ENCODE data around the gene SLC14A1. TPM values are rescaled to one million over a fixed set of nuclear protein-coding genes. Genes with fewer than 3 reads are reported as not detected.
A peak's percentile ranks its signal among the peaks of the same experiment; 100 is the strongest.
"Not testable (repeated sequence)": the region's sequence is repeated elsewhere in the genome, so short reads cannot be mapped to it uniquely, and the experiment has no call there.

SLC14A1 gene
- total RNA-seq, 1 experiment from 2014 or later = not detected

DNA sequence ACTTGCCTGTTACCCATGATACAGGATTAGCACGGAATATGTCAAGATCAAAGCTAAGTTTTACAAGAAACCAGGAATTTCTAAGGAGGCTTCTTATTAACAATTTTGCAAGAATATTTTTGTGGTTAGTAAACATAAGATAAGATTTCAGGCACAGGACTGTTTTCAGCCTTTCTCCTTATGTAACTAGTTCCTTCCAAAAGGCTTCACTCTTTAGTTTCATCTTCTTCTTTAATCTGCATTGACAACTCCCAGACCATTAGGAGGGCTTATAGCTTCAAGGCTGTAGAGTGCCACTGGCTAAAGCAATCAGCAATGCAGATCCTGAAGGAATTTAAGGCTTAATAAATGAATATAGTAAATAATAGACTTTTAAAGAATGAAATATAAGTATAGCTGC is 29.3 kb downstream of the SLC14A1 start:
- no peak for DNase-seq (ENCODE audit: extremely low read depth, low read depth)

DNA sequence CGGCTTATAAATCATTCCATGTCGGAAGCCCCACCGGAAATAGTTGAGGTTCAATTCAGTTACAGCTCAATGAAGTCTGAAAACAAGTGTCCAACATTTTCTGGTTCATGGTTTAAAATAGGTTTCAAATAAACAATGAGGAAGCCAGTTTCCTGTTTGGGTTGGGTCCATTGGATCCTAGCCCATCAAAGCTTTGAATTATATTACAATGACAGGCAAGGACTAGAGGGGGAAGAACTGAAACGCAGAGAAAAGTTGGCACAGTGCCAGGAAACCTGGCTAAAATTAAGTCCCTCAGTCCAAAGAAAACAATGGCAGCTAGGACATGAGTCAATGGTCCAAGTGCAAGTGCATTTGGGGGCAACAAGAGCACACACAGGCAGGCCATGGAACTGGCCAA is 32.0 kb downstream of the SLC14A1 start:
- no peak for DNase-seq (ENCODE audit: extremely low read depth, low read depth)

DNA sequence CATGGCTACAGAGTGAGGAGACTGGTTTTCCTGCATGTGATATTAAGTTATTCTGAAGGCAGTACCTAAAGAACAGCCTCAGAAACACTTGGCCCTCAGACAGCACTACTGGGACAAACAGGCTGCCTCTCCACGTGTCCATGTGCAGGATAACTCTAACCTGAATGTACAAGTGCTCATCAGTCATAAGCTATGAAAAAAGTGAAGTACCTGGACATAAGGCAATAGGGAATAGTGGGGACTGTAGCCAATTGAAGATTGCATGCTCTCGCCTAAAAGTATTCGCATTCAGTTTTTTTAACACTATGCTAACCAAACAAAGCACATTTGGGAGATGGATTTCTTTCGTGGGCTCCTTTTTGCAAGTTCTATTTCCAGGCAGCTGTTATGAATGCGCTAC is 33.0 kb downstream of the SLC14A1 start:
- DNase-seq (ENCODE audit: extremely low read depth, low read depth) = no peak

DNA sequence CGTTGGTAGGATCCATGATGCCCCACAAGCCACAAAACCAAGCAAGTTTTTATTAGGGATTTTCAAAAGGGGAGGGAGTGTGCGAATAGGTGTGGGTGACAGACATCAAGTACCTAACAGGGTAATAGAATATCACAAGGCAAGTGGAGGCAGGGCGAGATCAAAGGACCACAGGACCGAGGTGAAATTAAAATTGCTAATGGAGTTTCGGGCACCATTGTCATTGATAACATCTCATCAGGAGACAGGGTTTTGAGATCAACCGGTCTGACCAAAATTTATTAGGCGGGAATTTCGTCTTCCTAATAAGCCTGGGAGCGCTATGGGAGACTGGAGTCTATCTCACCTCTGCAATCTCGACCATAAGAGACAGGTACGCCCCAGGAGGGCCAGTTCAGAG is 33.7 kb downstream of the SLC14A1 start:
- not testable (repeated sequence) for DNase-seq (ENCODE audit: extremely low read depth, low read depth)

DNA sequence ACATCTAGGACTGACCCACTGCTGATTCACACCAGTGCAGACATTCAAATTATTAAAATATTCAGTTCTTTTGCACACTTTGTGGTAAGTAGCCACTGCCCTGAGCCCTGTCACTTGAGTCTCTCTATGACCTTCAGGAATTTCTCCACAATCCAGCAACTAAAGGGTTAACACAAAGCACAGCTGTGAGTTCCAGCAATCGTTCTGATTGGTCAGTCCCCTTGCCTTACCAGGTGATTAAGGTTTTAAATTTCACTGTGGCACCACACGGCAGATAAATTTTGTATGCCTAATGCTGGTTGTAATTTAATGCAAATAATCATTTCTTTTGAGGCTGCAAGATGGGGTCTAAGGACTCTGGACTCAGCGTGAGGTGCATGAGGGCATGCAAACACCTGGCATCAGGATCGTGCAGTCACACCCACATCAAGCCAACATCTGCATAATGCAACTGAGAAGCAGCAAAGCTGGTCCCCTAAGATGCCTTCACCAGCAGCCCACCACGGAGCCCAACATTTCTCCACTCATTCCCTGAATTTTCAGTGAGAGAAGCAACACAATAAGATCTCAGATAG is 36.6 kb downstream of the SLC14A1 start:
- no peak for DNase-seq (ENCODE audit: extremely low read depth, low read depth)

DNA sequence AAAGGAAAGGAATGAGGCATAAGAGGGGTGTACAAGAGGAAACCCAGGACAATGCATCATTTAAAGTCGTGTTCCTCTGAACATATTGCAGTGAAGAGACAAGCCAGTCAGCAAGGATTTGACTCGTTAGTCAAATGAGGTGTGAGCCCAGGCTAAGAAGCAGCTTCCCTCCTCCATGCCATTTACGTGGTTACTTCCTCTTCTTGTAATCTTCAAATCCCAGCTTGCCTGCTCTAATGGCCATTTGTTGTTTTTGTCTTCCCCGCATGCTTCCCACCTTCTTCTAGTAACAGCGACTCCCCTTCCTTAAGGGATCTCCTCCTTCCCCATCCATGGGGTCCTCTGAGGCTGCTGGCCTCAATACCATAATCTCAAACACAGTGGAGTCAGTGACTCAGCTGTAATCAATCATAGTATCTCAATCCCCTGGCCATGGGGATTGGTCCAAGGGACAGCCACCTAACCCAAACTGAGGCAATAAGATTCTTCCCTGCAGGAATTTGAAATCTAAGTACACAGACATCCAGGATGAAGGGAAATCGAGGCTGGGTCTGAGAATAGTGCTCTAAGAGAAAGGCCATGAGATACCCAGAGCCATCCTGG is 37.6 kb downstream of the SLC14A1 start:
- DNase-seq (ENCODE audit: extremely low read depth, low read depth) = no peak

DNA sequence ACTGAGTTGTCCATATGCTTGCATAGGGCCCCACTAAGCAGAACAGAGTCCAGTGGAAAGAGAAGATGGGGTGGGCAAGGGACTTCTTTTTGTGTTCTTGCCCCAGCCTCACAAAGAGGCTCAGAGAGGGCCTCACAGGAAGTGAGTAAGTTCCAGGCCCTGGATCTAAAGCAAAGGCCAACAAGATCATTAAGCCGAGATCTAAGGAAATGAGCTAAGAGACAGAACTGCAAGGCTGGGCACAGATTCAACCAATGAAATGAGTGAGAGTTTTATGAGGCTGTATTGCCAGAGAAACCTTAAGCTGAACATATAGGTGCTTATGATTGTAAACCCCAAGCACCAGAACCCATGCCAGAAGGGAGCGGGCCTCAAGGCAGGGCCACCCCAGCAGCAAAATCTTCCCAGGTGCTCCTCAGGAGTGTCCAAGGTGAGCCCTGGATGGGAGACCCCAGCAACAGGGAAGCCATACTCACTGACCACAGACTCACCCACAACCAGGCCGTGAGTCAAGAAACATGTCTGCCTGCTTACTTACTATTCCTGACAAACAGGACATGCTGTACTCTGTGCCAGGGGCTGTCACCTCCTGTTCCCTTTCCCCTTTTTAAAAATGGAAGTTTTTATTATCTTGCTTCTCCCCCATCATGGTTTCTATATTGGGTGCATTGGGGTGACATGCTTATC is 40.2 kb downstream of the SLC14A1 start:
- no peak for DNase-seq (ENCODE audit: extremely low read depth, low read depth)

DNA sequence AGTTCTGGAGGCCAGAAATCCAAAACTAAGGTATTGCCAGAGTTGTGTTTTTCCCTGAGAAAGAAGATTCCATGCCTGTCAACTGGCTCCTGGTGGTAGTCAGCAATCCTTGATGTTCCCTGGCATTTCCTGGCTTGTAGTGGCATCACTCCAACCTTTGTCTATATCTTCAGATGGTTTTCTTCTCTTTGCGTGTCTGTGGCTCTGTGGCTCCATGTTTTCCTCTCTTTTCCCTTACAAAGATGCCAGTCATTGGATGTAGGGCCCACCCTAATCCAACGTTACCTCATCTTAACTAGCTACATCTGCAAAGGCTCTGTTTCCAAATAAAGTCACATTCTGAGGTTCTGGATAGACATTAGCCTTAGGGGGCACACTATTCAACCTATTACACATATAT is 41.8 kb downstream of the SLC14A1 start:
- no peak for DNase-seq (ENCODE audit: extremely low read depth, low read depth)

DNA sequence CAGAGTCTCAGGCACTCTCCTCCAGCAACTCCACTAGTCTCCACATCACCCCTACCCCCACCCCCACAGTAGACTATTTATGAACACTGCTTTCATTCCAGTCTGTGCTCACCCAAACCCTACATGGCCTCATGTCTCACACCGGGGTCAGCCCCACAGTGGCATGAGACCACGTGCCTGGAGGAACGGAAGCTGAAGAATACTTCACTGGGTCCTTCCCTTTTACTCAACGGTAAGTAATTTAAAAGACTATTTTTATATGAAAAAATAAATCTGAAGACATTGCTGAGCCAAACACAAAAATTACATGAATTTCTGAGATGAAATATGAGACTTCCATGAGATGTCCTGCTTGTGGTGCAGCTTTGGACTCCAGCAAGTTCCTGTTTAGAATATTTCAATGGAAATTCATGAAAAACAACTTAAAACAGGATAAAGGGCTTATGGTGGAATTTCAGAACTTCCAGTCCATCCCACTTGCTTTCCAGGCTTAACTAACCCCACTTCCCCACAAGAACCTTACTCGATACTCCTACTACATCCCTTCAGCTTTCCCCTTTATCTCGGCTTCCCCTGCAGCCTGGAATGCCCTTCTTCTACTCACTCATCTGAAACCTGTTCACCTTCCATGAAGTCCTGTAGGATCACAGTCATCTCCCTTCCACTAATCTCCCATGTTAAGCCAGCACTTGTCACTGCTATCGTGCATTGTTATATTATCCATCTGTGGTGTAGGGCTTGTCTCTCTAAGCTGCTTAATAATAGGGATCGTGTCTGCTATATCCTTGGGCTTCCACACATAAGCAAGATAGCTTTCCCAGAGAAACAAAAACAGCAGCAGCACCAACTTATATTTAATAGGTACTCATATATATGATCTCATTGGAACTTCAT is 47.9 kb downstream of the SLC14A1 start:
- DNase-seq (ENCODE audit: extremely low read depth, low read depth) = no peak

DNA sequence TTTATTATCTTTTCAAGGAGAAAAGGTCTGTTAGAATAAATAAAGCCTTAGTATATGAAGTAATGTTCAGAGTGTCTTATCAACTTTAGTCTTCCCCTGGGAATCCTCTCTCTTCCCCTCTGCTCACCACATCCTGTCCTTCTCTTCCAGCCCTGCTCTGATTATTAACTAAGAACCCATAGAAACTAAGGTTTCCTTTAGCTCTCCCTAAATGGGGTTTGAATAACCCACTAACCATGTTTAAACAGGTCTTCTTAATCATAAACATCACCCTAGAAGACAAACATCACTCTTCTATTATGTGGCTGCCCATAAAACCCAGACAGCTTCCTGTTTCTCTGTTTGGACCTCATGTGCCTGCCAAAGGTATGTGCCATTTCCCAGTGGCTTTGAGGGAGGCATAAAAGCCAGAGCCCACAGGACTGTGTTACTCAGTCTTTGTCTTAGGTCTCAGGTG is 50.1 kb downstream of the SLC14A1 start:
- no peak for DNase-seq (ENCODE audit: extremely low read depth, low read depth)

DNA sequence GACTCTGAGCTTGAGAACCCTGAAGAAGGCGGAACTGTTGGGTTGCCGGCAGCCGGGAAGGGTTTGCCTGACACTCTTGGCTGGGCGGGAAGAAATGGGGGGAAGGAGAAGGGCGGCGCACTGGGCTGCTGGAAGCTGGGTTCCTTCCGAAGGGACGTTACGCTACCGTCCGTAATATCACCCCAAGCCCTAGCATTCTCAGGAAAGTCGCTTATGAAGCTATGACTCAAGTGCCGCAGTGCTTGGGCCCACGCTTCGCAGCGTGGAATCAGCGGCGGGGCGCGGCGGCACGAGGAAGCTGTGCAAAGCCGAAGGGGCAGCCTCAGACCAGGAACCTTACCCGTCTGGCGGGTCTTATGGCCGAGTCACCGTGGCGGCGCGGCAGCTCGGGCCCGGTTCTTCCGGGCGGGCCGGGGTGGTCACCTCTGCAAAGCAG is 51.3 kb downstream of the SLC14A1 start:
- peak; percentile 45 for DNase-seq (ENCODE audit: extremely low read depth, low read depth)

DNA sequence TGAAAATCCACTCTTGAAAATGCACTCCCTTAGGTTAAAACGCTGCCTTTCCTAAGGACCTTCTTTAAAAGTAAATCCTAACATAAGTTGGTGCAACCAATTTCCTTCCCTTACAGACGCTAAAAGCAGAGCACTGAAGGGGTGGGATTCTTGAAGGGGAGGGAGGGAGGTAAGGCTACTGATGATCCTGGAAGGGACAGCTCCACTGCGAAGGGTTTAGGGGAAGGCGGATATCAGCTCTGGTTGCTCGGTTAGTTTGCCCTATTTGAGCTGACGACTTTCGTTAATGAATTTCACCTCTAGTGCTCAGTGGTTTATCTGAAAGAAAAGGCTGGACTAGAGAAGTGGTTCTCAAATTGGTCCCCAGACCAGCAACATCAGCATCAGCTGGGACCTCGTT is 51.8 kb downstream of the SLC14A1 start:
- no peak for DNase-seq (ENCODE audit: extremely low read depth, low read depth)

DNA sequence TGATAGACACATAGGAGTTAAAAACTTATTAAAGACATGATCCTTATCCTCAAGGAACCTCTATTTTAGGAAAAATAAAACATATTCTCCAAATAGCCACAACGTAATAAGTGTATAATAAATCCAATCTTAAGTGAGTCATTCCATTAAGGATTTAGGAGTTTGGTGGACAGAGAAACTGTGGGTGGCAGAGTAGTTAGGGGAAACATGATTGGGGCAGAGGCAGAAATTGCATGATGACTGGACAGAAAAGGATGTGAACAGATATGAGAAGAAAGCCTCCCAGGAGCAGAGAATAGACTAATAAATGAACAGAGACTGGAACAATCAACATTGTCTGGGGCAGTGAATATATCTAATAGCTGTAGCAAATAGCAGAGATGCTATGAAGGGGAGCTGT is 53.4 kb downstream of the SLC14A1 start:
- DNase-seq (ENCODE audit: extremely low read depth, low read depth) = no peak

DNA sequence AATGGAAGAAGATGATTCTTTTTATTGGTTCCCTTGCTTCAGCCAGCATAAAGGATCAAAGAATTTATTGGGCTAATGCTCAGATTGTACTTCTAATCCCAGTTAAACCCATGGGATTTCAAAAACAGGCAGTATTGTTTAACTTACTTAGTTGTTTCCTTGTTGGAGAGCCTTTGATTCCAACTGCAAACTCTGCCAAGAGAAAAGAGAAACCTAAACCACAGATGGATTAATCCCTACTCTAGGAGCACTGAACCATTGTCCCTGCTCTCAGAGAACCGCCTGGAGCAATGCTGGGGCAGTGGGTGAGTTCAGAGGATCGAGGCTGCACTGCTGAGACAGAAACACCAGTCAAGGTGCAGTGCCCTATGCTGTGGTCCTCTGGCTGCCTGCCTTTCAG is 56.6 kb downstream of the SLC14A1 start:
- no peak for DNase-seq (ENCODE audit: extremely low read depth, low read depth)

DNA sequence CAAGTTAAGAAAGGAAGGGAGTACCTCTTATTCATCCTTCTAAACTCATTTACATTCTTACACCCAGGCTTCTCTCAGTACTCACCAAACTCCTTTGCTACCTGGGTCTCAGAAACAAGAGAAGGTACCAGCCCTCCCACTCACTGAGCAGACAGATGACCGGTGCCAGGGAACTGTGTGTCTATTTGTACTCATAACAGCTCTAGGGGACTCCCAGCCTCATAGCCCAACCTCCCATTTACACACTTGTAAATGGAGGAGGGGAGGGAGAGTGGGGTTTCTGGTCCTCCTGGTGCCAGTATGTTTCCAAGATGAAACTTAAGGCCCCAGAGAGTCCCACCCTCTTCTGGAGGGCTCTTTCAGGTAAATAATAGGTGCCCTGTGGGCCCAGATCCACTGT is 58.7 kb downstream of the SLC14A1 start:
- no peak for DNase-seq (ENCODE audit: extremely low read depth, low read depth)

DNA sequence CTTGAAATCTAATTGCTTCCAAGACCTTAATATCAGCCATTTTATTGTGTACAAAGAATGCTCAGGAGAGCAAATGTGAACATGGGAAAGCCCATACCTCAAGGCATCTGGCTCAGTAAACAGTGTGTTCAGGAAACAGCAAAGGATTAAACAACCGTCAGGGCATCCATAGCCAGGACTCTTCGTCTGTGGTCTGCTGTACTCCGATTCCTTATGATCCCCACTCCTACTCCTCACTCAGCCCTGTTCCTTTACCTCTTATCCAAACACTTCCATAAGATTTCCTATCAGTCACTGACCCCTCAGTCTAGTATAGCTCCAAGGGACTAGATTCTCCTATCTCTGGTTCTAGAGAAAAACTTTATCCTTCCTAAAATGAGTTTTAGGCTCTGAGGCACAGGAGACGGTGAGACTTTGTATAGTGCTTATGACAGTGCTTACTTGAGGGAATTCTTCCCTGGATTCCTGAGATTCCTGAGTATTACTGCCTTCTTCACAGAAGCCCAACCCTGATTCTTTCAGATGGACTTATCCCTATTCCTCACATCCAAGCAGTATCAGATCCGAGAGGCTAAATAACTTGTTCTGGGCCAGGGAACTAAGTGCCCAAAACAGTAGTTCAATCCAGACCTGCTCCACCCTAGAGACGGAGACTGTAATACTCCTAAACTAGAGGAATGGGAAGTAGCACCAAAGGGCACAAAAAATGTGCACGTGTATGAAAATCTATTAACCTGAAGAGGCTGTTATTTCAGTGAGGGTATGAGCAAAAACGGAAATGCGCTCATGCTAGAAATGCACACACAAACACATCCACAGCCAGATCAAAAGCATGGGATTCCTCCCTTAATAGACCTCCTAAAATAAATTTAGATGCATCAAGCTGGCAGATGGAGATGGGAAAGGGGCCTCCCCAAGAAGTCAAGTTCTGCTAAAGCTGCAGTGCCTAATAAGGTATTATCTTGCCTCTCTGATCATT is 59.4 kb downstream of the SLC14A1 start:
- no peak for DNase-seq (ENCODE audit: extremely low read depth, low read depth)

DNA sequence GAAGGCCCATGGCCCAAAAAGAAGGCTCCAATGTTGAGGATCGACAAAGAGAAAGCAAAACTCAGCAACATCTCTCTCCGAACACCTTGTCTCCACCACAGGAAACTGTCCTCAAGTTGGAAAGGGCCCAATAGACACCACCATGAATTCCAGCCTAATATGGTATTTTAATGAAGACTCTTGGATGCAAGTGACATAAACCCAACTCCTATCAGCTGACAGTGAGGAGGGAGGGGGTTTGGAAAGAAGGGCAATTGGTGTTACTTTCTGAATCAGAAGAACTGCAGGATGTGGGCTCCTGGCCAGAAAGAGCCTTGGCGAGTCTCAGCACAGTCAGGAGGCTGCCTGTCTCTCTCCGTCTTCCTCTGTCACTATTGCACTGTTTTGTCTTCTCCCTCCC is 61.2 kb downstream of the SLC14A1 start:
- no peak for DNase-seq (ENCODE audit: extremely low read depth, low read depth)

DNA sequence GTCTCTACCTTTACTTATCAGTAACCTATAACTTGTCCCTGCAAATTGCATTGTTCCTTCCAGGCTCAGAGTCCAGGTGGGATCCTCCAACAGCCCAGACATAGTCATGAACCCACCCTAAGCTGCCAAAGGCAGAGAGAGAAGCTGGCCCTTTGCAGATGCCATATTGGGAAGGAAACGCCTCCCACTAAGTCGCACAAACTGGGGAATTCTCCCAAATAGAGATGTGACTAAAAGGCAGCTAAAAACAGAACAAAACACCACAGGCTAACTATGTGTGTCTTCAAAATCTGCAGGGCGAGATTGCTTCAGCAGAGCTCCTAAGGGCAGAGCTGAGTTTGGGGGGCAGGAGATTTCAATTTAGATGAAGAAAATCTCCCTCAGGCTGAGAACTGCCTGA is 63.0 kb downstream of the SLC14A1 start:
- no peak for DNase-seq (ENCODE audit: extremely low read depth, low read depth)

DNA sequence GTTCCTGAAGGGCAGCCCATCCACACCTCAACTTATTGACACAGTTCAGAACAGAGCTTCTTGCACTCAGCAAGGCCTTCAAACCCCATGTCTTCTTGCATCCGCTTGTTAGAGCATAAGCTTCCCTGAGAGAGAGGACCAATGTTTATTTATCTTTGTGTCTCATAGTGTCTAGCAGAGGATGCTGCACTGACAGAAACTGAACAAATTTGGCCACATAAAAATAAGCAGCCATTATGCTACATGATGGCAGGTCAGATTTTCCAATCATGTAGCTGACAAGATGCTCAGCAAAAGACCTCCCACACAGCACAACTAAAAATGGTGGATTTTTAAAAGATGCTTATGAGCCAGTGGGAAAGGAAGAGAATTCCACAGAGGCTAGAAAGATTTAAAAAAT is 63.4 kb downstream of the SLC14A1 start:
- no peak for DNase-seq (ENCODE audit: extremely low read depth, low read depth)

DNA sequence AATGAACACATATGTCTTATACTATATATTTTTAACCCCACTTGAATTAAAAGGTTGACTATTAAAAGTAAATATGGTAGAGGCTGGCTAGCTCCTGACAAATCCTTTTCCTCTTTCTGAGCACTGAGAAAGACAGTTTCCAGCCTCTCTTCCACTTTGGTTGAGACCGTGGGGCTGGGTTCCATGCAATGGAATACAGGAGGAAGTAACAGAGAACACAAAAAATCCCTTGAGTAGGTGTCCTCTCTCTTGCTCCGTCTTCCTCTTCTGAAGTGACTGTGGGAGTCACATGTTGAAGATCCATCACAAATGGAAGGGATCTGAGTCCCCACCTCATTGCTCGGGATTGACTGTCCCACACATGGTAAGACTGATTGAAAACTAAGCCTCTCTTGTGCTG is 64.9 kb downstream of the SLC14A1 start:
- DNase-seq (ENCODE audit: extremely low read depth, low read depth) = no peak
